Esophagus squamous epithelium (tissue), 4 donors: Measurements from ENCODE around the gene SPSB1.

Experiments
- CTCF ChIP-seq, 6 experiments: fragments of 450-650 bp in 4 of 6; fragments of 200-600 bp in 2 of 6; sonication (generic) in 2 of 6; IDR thresholded peaks; one replicate each; pipeline ENCODE4 v1.5.1; 2016 to 2019; ENCODE audit warnings: antibody characterized with exemption in 6 of 6, mild to moderate bottlenecking in 4 of 6, moderate library complexity in 4 of 6
- POLR2A ChIP-seq, 4 donors: fragments of 450-650 bp; IDR thresholded peaks; one replicate each; pipeline ENCODE4 v1.6.1; 2017; ENCODE audit warnings: antibody characterized with exemption in 4 of 4, mild to moderate bottlenecking in 4 of 4, moderate library complexity in 3 of 4

- TF ChIP-seq CTCF (IDR thresholded peaks at IDR 0.05): no peak
- no peak for TF ChIP-seq POLR2A (IDR thresholded peaks at IDR 0.05)
Measured at GRCh38 chr1:9291914-9292360, 757 bp upstream of the SPSB1 start.
